Measurements from ENCODE around the gene ODAD4. TPM values are rescaled to one million over a fixed set of nuclear protein-coding genes. Genes with fewer than 3 reads are reported as not detected.

The ODAD4 gene
- total RNA-seq, 1 experiment from 2014 or later = 0.69 TPM

DNA sequence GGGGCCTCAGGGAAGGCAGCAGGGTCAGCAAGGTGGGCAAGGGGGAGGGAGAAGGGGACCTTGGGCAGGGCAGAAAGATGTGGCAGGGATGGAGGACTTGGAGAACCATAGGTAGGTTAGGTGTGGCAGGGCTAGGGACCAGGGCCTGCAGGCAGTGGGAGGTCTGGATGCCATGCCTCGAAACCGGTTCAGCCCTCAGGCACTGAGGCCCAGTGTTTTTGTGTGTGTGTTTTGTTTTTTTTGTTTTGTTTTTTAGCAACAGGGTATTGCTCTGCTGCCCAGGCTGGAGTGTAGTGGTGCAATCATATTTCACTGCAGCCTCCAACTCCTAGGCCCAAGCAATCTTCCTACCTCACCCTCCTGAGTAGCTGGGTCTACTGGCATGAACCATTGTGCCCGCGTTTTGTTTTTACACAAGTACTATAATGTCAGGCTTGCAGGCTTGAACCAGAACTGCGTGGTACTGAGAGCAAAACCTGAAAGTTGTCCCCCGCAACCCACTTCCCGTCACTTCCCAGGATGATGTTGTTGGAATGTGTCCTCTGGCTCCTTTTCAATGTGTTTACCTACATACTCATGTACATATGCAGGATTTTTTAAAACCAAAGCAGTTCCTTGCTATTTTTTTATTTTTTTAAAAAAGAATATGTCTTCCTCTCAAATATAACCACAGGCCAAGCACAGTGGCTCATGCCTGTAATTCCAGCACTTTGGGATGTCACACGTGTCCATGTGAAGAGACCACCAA lies 12.4 kb downstream of the ODAD4 start:
- ChIA-PET CTCF (no interaction called here), POLR2A (interaction anchor here (0.6 kb wide), 1 partner anchor 31 kb away, joined by 4 read pairs; no protein-coding TSS in a partner anchor)

DNA sequence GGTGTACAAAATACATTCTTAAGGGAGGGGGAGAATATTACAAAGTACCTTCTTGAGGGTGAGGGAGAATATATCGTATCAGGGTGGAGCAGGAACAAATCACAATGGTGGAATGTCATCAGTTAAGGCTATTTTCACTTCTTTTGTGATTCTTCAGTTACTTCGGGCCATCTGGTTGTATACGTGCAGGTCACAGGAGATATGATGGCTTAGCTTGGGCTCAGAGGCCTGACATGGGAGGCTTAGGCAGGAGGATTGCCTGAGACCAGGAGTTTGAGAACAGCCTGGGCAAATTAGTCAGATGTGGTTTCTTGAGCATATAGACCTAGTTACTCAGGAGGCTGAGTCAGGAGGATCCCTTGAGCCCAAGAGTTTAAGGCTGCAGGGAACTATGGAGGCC lies 13.1 kb downstream of the ODAD4 start:
- TF ChIP-seq, protein P1, sequence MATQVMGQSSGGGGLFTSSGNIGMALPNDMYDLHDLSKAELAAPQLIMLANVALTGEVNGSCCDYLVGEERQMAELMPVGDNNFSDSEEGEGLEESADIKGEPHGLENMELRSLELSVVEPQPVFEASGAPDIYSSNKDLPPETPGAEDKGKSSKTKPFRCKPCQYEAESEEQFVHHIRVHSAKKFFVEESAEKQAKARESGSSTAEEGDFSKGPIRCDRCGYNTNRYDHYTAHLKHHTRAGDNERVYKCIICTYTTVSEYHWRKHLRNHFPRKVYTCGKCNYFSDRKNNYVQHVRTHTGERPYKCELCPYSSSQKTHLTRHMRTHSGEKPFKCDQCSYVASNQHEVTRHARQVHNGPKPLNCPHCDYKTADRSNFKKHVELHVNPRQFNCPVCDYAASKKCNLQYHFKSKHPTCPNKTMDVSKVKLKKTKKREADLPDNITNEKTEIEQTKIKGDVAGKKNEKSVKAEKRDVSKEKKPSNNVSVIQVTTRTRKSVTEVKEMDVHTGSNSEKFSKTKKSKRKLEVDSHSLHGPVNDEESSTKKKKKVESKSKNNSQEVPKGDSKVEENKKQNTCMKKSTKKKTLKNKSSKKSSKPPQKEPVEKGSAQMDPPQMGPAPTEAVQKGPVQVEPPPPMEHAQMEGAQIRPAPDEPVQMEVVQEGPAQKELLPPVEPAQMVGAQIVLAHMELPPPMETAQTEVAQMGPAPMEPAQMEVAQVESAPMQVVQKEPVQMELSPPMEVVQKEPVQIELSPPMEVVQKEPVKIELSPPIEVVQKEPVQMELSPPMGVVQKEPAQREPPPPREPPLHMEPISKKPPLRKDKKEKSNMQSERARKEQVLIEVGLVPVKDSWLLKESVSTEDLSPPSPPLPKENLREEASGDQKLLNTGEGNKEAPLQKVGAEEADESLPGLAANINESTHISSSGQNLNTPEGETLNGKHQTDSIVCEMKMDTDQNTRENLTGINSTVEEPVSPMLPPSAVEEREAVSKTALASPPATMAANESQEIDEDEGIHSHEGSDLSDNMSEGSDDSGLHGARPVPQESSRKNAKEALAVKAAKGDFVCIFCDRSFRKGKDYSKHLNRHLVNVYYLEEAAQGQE (IDR thresholded peaks at IDR 0.05; ENCODE audit: insufficient read depth in 1 of 2, low read depth in 2 of 2, low read length in 1 of 2) = no peak
- TF ChIP-seq POLR2AphosphoS5 (IDR thresholded peaks at IDR 0.05; ENCODE audit: low read depth, low read length) (no peak), SIN3A (IDR thresholded peaks at IDR 0.05; ENCODE audit: borderline replicate concordance, insufficient read depth, low read depth, low read length) (no peak), TCF7L2 (IDR thresholded peaks at IDR 0.05; ENCODE audit: low read depth, low read length) (no peak)
- TF ChIP-seq, protein P2, sequence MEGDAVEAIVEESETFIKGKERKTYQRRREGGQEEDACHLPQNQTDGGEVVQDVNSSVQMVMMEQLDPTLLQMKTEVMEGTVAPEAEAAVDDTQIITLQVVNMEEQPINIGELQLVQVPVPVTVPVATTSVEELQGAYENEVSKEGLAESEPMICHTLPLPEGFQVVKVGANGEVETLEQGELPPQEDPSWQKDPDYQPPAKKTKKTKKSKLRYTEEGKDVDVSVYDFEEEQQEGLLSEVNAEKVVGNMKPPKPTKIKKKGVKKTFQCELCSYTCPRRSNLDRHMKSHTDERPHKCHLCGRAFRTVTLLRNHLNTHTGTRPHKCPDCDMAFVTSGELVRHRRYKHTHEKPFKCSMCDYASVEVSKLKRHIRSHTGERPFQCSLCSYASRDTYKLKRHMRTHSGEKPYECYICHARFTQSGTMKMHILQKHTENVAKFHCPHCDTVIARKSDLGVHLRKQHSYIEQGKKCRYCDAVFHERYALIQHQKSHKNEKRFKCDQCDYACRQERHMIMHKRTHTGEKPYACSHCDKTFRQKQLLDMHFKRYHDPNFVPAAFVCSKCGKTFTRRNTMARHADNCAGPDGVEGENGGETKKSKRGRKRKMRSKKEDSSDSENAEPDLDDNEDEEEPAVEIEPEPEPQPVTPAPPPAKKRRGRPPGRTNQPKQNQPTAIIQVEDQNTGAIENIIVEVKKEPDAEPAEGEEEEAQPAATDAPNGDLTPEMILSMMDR (IDR thresholded peaks at IDR 0.05) = no peak
- H3K4me1 ChIP-seq (ENCODE audit: control insufficient read depth, insufficient read depth, low read length) = no peaks in the 10 kb centered on the region
- no peaks in the 10 kb centered on the region for H3K36me3 ChIP-seq (ENCODE audit: control insufficient read depth, insufficient read depth, low read length)
- in situ Hi-C loops (cut with HindIII; ENCODE audit: low pct_unique_long_range_greater_than_20kb, low sequenced_read_pairs) (no loop called here), intact Hi-C loops (cut with micrococcal nuclease; ENCODE audit: unreplicated experiment) (no loop called here)
- ChIA-PET CTCF (no interaction called here), POLR2A (no interaction called here)
- no peaks in the 10 kb centered on the region for H3K9me3 ChIP-seq (ENCODE audit: control insufficient read depth, insufficient read depth, low read depth, low read length)
- no peak overlapping the region for H3K4me3 ChIP-seq (ENCODE audit: low read depth in 2 of 2, low read length in 2 of 2)
- DNase-seq (ENCODE audit: low read depth, low spot score) (no peak), ATAC-seq (no peak)
- no peak overlapping the region for H3K27ac ChIP-seq (ENCODE audit: low read length)
- no TSS peak for BruUV-seq (replicated peaks)
- H3K27me3 ChIP-seq (ENCODE audit: control insufficient read depth, insufficient read depth, low read length) = no peaks in the 10 kb centered on the region

More for the DNA sequence above, 12.4 kb downstream of the ODAD4 start:
- intact Hi-C loops (cut with micrococcal nuclease; ENCODE audit: unreplicated experiment) (no loop called here), in situ Hi-C loops (cut with HindIII; ENCODE audit: low pct_unique_long_range_greater_than_20kb, low sequenced_read_pairs) (no loop called here)
- Histone ChIP-seq H3K27me3 (ENCODE audit: control insufficient read depth, insufficient read depth, low read length) (no peaks in the 10 kb centered on the region), H3K4me1 (ENCODE audit: control insufficient read depth, insufficient read depth, low read length) (no peaks in the 10 kb centered on the region), H3K4me3 (ENCODE audit: low read depth in 2 of 2, low read length in 2 of 2) (no peak overlapping the region), H3K36me3 (ENCODE audit: control insufficient read depth, insufficient read depth, low read length) (no peaks in the 10 kb centered on the region), H3K27ac (ENCODE audit: low read length) (no peak overlapping the region), H3K9me3 (ENCODE audit: control insufficient read depth, insufficient read depth, low read depth, low read length) (no peaks in the 10 kb centered on the region)
- no peak for ATAC-seq
- BruUV-seq (replicated peaks) = no TSS peak
- no peak for TF ChIP-seq POLR2AphosphoS5 (IDR thresholded peaks at IDR 0.05; ENCODE audit: low read depth, low read length)
- TF ChIP-seq, protein P1 (IDR thresholded peaks at IDR 0.05; ENCODE audit: insufficient read depth in 1 of 2, low read depth in 2 of 2, low read length in 1 of 2) = no peak
- TF ChIP-seq SIN3A (IDR thresholded peaks at IDR 0.05; ENCODE audit: borderline replicate concordance, insufficient read depth, low read depth, low read length) = no peak
- no peak for TF ChIP-seq TCF7L2 (IDR thresholded peaks at IDR 0.05; ENCODE audit: low read depth, low read length)
- TF ChIP-seq, protein P2 (IDR thresholded peaks at IDR 0.05) = no peak
- DNase-seq (ENCODE audit: low read depth, low spot score) = no peak

All from Panc1 (cell line).